Measurements from ENCODE around the gene AGA.

- TF ChIP-seq, protein P1, sequence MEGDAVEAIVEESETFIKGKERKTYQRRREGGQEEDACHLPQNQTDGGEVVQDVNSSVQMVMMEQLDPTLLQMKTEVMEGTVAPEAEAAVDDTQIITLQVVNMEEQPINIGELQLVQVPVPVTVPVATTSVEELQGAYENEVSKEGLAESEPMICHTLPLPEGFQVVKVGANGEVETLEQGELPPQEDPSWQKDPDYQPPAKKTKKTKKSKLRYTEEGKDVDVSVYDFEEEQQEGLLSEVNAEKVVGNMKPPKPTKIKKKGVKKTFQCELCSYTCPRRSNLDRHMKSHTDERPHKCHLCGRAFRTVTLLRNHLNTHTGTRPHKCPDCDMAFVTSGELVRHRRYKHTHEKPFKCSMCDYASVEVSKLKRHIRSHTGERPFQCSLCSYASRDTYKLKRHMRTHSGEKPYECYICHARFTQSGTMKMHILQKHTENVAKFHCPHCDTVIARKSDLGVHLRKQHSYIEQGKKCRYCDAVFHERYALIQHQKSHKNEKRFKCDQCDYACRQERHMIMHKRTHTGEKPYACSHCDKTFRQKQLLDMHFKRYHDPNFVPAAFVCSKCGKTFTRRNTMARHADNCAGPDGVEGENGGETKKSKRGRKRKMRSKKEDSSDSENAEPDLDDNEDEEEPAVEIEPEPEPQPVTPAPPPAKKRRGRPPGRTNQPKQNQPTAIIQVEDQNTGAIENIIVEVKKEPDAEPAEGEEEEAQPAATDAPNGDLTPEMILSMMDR (IDR thresholded peaks at IDR 0.05) = no peak
- TF ChIP-seq POLR2AphosphoS5 (IDR thresholded peaks at IDR 0.05; ENCODE audit: insufficient read depth in 1 of 2, low read depth in 1 of 2) (no peak), POLR2A (IDR thresholded peaks at IDR 0.05) (no peak)
These were observed 28.6 kb downstream of the AGA start for GRCh38 chr4:177413656-177414055.
